GM12873 (cell line): Measurements from ENCODE around the gene JPT2.

Experiments used
- TF ChIP-seq, protein P1 (sequence below): IDR thresholded peaks from 2 replicates; pipeline ENCODE4 v1.5.1; 2012; ENCODE audit warnings: low read depth, mild to moderate bottlenecking, moderate library complexity, low read length, control low read depth; ENCODE audit not compliant: insufficient read depth; ENCODE audit errors: missing control alignments

Gene JPT2

DNA sequence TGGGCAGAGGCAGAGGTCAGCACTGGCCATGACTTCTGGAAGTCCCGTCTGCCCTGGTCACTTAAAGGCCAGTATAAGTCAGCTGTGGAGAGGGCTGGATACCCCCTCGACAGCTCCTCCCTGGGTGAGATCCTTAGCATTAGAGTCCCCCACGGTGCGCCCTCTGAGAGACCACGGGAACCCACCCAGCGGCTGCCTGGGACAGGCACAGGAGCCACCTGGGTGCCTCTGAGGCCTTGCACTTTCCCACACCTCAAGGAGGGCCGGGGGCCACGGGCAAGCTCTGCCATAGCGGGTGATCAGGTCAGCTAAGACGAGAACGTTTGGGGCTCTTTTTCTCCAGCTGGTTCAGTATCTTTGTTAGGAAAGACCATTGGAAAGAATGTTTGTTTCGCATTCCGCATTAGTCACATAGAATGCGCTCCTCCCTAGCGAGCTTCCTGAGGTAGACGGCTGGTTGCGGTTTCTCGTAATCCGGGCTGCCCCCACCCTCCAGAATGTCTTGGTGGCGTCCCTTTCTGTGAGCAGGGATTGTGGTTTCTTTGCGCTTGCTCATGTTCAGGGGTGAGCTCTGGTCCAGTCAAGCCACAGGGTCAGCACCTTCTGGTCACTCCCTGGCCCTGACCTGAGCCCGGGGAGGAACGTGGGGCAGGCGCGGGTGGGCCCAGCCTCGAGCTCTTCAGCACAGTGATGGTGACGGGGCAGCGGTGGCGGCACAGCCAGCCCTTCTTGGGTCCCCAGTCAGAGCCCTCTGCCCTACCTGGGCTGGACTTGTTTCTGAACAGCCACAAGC is 68.0 kb downstream of the JPT2 start:
- TF ChIP-seq, protein P1, sequence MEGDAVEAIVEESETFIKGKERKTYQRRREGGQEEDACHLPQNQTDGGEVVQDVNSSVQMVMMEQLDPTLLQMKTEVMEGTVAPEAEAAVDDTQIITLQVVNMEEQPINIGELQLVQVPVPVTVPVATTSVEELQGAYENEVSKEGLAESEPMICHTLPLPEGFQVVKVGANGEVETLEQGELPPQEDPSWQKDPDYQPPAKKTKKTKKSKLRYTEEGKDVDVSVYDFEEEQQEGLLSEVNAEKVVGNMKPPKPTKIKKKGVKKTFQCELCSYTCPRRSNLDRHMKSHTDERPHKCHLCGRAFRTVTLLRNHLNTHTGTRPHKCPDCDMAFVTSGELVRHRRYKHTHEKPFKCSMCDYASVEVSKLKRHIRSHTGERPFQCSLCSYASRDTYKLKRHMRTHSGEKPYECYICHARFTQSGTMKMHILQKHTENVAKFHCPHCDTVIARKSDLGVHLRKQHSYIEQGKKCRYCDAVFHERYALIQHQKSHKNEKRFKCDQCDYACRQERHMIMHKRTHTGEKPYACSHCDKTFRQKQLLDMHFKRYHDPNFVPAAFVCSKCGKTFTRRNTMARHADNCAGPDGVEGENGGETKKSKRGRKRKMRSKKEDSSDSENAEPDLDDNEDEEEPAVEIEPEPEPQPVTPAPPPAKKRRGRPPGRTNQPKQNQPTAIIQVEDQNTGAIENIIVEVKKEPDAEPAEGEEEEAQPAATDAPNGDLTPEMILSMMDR: no peak

DNA sequence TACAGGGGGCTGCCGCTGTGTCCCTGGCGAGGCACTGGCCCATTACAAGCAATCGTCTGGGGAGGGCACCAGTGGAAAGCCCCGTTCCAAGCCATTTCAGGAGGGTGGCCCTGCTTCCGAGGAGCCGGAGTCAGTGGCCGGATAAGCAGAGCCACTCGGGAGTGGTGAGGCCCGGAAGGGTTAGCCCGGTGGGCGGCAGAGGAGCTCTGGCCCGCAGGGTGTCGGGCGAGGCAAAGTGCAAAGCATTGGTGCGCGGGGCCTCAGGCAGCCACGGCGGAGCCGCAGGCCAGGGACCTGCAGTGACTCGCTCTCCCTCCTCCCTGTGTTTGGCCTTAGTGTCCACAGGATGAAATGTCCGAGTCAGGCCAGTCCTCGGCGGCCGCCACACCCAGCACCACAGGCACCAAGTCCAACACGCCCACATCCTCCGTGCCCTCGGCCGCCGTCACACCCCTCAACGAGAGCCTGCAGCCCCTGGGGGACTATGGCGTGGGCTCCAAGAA is 68.7 kb downstream of the JPT2 start:
- TF ChIP-seq, protein P1: no peak

DNA sequence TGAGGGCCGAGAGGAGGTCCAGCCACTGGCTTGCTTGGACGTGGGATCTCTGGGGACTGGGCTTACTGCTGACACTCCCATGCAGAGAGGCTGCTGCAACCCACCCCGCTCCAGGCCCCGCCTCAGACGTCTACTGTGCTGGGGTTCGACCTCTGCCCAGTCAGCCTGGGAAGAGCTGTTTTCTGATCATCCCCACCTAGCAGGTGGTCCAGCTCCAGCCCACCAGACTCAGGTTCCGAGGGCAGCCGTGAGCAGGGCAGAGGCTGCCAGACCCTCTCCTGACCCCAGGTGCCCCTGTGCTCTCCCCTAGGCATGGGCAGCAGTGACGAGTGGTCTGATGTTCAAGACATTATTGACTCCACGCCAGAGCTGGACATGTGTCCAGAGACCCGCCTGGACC is 69.9 kb downstream of the JPT2 start:
- TF ChIP-seq, protein P1: no peak

DNA sequence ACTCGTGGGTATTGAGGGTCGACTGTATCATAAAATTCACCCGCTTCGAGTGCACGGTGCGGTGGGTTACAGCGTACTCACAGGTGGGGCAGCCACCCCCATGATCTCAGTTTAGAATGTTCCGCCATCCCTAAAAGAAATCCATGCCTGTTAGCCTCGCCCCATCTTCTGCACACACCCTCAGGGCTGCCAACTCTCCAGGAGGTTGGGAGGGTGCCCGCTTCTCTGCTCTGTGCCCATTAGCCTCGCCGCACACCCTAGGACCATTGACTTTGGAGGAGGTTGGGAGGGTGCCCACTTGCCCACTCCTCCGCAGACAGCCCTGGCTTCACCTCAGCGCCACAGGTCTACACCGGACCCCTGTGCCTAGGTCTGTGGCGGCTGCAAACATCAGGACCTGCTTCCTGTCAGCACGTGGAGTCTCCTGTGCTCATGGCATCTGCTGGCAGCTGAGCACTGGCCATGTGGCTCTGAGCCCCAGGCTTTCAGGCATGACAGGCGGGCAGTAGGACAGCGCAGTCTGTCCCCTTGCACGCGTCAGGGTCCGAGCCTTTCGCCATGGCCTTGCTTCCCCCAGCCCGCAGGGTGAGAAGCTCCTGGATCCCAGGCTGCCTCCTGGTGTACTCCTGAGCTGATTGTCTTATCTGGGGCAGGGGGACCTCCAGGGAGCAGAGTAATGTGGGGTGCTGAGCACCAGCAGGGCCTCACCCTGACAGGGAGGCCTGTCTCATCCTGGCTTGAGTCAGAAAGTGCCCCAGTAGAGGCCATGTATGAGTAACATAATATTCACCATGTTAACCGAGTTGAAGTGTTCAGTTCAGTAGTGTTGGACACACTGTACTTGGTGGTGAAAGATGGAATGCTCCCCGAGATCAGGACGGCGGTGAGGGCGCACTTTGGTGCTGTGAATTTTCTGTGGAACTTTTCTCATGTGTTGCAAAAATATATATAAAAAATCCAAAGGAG is 71.4 kb downstream of the JPT2 start:
- TF ChIP-seq, protein P1: no peak
